ENCODE results near the gene SYCE3. TPM values are rescaled to one million over a fixed set of nuclear protein-coding genes. Genes with fewer than 3 reads are reported as not detected.

Gene SYCE3
- total RNA-seq, 1 donor from 2014 or later, result not detected

DNA sequence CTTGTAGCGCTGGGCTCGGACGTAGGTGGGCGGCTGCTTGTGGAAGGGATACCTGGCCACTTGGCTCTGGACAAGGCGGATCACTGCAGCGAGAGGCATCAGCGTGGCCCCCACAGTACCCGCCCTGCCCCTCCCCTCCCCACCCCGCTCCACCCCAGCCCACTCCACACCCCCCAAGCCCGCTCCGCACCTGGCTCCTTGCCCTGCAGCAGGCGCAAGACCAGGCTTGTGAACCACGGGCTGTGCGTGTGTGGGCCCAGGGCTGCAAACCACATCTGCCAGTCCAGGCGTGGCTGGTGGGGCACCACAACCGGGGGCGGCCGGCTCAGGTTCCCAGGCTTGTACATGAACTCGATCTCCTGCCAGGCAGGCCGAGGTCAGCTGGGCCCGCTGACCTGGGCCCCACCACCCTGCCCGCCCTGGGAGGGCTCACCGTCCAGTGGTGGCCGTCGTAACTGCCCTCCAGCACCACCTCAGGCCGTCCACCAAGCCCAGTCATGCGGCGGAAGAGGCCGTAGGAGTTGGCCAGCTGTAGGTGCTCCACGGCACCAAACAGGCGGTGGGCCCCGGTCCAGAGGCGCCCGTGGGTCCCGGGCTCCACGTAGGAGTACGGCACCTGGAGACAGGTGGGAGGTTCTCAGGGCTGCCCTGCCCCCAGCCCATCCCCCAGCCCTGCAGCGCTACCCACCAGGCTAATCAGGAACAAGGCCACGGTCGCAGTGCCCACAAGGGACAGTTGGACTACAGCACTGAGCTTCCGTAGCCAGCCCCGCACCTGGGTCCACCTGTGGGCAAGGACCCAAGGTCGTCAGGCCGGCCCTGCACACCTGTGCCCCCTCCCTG is 58.1 kb downstream of the SYCE3 start:
- Histone ChIP-seq H3K9me3 (ENCODE audit: control insufficient read depth in 3 of 3, low read length in 3 of 3) (no peaks in the 10 kb centered on the region), H3K36me3 (ENCODE audit: control insufficient read depth in 3 of 3, insufficient read depth in 3 of 3, low read length in 3 of 3) (peaks cover 12 to 24% (median 22%) of the 10 kb centered on the region in 3 donors), H3K4me3 (ENCODE audit: low read length in 3 of 3) (no peak overlapping the region), H3K27ac (ENCODE audit: low read depth, low read length) (no peak overlapping the region), H3K4me1 (ENCODE audit: control insufficient read depth in 3 of 3, insufficient read depth in 3 of 3, low read length in 3 of 3) (peaks cover 22 to 31% (median 22%) of the 10 kb centered on the region in 3 donors), H3K9ac (ENCODE audit: low read depth in 1 of 3, low read length in 3 of 3) (no peak overlapping the region), H3K27me3 (ENCODE audit: control insufficient read depth in 3 of 3, insufficient read depth in 3 of 3, low read length in 3 of 3) (no peaks in the 10 kb centered on the region)

DNA sequence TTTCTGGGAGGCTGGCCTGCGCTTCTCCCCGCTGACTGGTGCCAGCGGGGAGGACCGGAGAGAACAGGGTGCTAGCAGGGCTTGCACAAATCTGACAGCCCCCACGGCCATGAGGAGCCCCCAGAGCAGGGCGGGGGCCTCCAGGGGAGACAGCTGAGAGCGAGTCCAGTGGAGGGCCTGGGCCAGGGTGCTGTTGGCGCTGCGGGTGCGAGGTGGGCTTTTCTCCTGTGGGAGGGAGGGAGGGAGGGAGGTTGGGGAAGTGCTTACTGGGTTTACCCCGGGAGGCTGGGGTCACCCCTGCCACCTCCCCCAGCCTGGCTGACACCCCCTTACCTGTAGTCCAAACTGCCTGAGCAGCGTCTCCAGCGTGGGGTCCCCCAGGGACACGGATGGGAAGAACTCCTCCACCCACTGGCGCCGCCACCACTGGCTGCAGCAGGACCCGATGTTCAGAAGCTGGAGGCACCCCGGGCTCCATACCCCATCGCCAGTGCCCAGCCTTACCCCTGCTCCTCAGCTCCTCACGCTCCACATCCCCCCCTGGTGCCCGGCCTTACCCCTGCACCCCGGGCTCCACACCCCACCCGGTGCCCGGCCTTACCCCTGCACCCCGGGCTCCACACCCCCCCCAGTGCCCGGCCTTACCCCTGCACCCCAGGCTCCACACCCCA is 59.1 kb downstream of the SYCE3 start:
- Histone ChIP-seq H3K27ac (ENCODE audit: low read depth, low read length) (no peak overlapping the region), H3K4me1 (ENCODE audit: control insufficient read depth in 3 of 3, insufficient read depth in 3 of 3, low read length in 3 of 3) (peaks cover 12 to 22% (median 13%) of the 10 kb centered on the region in 3 donors), H3K9me3 (ENCODE audit: control insufficient read depth in 3 of 3, low read length in 3 of 3) (no peaks in the 10 kb centered on the region), H3K4me3 (ENCODE audit: low read length in 3 of 3) (no peak overlapping the region), H3K9ac (ENCODE audit: low read depth in 1 of 3, low read length in 3 of 3) (no peak overlapping the region), H3K27me3 (ENCODE audit: control insufficient read depth in 3 of 3, insufficient read depth in 3 of 3, low read length in 3 of 3) (peaks cover 0 to under 1% (median 0%) of the 10 kb centered on the region in 3 donors), H3K36me3 (ENCODE audit: control insufficient read depth in 3 of 3, insufficient read depth in 3 of 3, low read length in 3 of 3) (peaks cover 12 to 24% (median 22%) of the 10 kb centered on the region in 3 donors)

DNA sequence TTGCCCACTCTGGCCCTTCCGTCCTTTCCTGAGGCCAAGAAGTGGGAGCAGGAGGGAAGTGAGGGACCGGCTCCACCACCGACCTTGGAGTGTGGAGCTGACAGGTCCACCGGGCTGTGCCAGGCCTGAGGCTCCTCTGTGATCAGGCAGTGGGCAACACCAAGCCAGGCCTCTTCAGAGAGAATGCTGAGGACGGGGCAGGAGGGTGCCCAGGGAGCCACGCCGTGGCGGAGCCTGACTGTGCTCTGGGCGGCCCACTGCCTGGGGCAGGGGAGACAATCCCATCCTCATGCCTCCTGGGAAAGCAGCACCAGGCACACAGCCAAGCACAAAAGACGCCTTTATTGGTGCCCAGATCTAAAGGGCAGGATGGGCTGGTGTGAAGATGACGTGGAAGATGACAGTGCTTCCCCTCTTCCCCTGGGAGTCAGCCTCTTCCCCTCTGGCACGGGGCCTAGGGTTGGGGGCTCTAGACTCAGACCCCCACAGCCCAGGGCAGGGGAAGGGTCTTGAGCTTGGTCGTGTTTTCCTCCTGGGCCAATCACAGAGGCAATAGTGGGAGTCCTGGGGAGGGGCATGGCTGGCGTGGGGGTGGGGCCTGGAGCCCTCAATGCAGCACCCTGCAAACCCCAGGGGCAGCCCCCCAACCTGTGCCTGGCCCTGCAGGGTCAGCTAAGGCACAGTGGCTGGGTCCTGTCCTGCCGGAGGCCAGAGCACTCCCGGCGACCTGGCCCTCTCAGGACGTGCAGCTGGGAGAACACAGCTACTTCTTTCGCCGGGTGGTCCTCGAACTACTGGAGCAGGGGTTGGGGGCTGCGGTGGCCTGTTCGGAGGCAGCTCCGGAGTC is 59.9 kb downstream of the SYCE3 start:
- H3K9me3 ChIP-seq (ENCODE audit: control insufficient read depth in 3 of 3, low read length in 3 of 3), result no peaks in the 10 kb centered on the region
- no peak overlapping the region for H3K4me3 ChIP-seq (ENCODE audit: low read length in 3 of 3)
- H3K27me3 ChIP-seq (ENCODE audit: control insufficient read depth in 3 of 3, insufficient read depth in 3 of 3, low read length in 3 of 3), result peaks cover 0 to 4% (median under 1%) of the 10 kb centered on the region in 3 donors
- no peak overlapping the region for H3K27ac ChIP-seq (ENCODE audit: low read depth, low read length)
- no peak overlapping the region for H3K9ac ChIP-seq (ENCODE audit: low read depth in 1 of 3, low read length in 3 of 3)
- peaks cover 12 to 24% (median 22%) of the 10 kb centered on the region in 3 donors for H3K36me3 ChIP-seq (ENCODE audit: control insufficient read depth in 3 of 3, insufficient read depth in 3 of 3, low read length in 3 of 3)
- peaks cover 10 to 19% (median 11%) of the 10 kb centered on the region in 3 donors for H3K4me1 ChIP-seq (ENCODE audit: control insufficient read depth in 3 of 3, insufficient read depth in 3 of 3, low read length in 3 of 3)

DNA sequence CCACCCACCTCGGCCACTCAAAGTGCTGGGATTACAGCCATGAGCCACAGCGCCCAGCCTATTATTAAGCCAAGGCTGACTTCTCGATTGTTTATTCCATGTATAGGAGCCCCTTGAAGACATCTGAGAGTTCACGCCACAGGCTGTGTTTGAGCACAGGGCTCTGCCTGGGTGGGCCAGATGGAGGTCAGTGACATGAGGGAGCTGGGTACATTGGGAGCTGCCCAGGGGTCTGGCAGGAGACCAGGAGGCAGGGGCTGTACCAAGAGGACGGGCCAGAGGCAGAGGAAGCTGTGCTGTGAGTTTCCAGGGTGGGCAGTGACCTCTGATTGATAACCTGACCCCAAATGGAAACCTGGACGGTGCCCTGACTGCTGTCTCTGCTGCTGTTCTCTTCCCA is 60.6 kb downstream of the SYCE3 start:
- H3K27me3 ChIP-seq (ENCODE audit: control insufficient read depth in 3 of 3, insufficient read depth in 3 of 3, low read length in 3 of 3), result peaks cover 0 to 4% (median 4%) of the 10 kb centered on the region in 3 donors
- H3K36me3 ChIP-seq (ENCODE audit: control insufficient read depth in 3 of 3, insufficient read depth in 3 of 3, low read length in 3 of 3), result peaks cover 12 to 24% (median 22%) of the 10 kb centered on the region in 3 donors
- H3K27ac ChIP-seq (ENCODE audit: low read depth, low read length), result no peak overlapping the region
- H3K9ac ChIP-seq (ENCODE audit: low read depth in 1 of 3, low read length in 3 of 3), result no peak overlapping the region
- no peak overlapping the region for H3K4me3 ChIP-seq (ENCODE audit: low read length in 3 of 3)
- H3K4me1 ChIP-seq (ENCODE audit: control insufficient read depth in 3 of 3, insufficient read depth in 3 of 3, low read length in 3 of 3), result peaks cover 10 to 15% (median 10%) of the 10 kb centered on the region in 3 donors
- H3K9me3 ChIP-seq (ENCODE audit: control insufficient read depth in 3 of 3, low read length in 3 of 3), result no peaks in the 10 kb centered on the region

Other genes starting within 250 kb of the SYCE3 start
- gene DENND6B, start 235.9 kb downstream of the SYCE3 start, total RNA-seq, result 1.0 TPM
- 28.2 TPM for gene PPP6R2, start 219.6 kb downstream of the SYCE3 start, total RNA-seq
- 30.8 TPM for gene SBF1, start 87.9 kb downstream of the SYCE3 start, total RNA-seq
- under 0.01 TPM for gene ADM2, start 81.4 kb downstream of the SYCE3 start, total RNA-seq
- not detected for gene MIOX, start 76.1 kb downstream of the SYCE3 start, total RNA-seq
- gene LMF2, start 55.2 kb downstream of the SYCE3 start, total RNA-seq, result 12.5 TPM
- gene NCAPH2, start 54.7 kb downstream of the SYCE3 start, total RNA-seq, result 34.4 TPM
- 0.52 TPM for gene SCO2, start 37.3 kb downstream of the SYCE3 start, total RNA-seq
- 8.9 TPM for gene TYMP, start 32.9 kb downstream of the SYCE3 start, total RNA-seq
- gene KLHDC7B, start 17.0 kb downstream of the SYCE3 start, total RNA-seq, result not detected
- gene CPT1B, start 15.5 kb upstream of the SYCE3 start, total RNA-seq, result 27.1 TPM
- gene CHKB, start 19.9 kb upstream of the SYCE3 start, total RNA-seq, result 17.7 TPM
- 0.52 TPM for gene MAPK8IP2, start 37.9 kb upstream of the SYCE3 start, total RNA-seq
- 5.2 TPM for gene ARSA, start 65.2 kb upstream of the SYCE3 start, total RNA-seq
- 4.2 TPM for gene SHANK3, start 109.9 kb upstream of the SYCE3 start, total RNA-seq
- 0.52 TPM for gene ACR, start 175.3 kb upstream of the SYCE3 start, total RNA-seq
- gene RABL2B, start 220.7 kb upstream of the SYCE3 start, total RNA-seq, result 3.7 TPM